ENCODE data around the gene VTI1A.

The VTI1A gene

DNA sequence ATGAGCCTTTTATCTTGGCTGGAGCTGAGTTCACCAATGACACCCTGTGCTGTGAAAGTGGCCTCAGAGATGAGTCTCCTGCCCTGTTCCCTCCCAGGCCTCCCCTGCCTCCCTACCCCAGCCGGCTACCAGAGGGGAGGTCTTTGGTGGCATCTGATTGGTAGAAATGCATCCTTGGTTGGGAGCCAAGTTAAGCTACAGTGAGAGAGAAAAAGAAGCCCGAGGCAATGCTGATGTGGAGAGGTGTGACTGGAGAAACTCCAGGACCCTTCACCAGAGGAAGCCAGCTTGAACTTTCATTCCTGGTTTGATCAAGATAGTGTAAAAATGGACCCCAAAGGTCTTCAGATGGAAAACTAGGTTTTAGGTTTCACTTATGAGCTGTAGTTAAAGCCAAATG, 311.9 kb downstream of the VTI1A start:
- DNase-seq: no peak

DNA sequence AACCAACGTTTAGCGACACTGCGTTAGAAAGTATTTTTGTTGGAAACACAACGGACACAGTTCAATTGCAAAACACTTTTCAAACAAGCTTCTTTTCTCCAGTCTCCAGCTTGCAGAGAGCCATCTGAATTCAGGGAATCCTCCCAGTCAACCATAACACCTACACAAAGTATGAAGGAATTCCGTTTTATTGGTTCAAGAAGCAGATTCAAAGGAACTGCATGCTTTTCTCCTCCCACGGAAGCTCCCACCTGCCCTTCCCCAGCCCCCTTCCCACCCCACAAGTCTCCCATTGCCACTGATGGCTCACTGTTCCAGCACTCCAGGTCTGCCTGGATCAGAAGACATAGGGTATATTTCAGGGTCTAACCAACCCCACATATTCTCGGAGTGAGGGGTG, 312.5 kb downstream of the VTI1A start:
- DNase-seq: no peak

DNA sequence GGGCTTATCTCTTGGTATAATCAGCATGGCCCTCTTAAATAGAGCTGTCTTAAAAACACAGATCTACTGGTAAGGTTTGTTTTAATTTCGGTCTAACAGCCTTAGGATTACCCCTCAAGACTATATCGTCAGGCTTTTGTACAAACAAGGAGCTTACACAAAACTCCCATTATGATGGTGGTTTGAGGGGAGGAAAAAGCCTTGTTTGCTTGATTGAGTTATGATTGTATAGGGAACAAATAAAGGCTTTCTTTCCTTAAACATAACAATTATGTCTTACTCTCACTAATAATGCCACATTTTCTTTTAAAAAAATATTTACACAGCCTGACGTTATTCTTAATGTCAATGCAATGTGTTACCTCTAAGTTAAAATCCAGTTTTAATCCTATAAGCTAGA, 314.2 kb downstream of the VTI1A start:
- no peak for DNase-seq

DNA sequence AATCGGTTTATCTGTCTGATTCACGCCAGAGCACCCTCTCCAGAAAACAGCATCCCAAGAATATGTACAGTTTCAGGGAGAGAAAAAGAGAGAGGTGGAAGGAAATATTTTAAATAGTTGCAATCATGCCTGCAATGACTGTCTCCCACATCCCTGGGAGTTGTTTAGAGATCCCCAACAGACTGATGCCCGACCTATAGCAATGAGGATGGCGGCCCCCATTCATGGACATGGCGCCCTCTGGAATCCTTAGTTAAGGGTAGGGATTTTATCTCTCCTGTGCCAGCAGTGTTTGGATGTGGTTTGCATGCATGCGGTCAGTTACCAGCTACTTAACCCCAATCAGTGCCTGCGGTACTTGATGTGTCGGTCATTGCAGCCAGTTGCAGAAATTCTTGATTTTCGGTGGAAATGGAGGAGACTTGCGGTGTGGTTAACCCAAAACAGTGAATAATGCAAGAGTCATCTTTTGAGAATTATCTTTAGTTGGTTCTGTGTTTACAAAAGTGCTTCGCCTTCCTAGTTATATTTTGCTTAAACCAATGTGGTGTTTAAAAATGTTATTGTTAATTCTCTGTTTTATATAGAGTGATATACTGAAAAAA, 317.0 kb downstream of the VTI1A start:
- no peak for DNase-seq

DNA sequence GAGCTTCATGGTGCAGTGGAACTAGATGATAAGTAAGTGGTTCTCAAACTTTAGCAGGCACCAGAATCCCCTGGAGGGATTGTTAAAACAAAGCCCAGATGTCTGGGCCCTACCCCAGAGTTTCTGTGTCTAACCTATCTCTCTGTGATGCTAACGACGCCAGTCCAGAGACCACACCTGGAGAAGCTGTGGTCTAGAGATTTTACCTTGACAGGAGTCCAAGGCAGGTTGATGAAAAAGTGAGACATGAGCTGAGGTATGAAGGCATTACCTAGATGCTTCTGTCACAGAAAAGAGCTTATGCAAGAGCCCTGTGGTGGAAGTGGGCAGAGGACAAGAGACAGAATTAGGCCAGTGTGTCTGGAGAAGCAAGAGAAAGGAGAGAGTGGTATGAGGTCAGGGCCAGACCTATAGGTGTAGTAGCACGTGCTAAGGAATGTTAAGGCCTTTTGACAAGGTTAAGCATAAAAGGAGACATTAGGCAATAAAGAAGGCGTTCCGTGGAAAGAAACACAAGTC, 318.8 kb downstream of the VTI1A start:
- no peak for DNase-seq

DNA sequence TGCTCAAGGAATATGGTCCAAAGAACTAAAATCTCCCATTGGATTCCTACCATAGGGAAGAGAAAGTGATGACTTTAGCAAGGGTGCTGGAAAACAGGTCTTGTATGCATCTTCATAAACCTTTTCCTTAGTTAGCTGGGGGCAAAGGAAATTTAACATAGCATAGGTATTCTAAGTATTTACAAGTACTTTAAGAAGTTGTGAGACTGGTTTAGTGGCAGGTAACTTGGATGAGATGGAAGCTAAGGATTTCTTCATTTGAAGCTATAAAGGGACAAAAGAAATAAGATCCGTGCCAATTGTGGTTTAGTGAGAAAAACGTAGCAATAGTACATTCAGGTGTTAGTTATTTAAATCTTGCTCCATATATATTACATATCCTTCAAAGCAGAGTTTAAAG, 319.6 kb downstream of the VTI1A start:
- DNase-seq: no peak

DNA sequence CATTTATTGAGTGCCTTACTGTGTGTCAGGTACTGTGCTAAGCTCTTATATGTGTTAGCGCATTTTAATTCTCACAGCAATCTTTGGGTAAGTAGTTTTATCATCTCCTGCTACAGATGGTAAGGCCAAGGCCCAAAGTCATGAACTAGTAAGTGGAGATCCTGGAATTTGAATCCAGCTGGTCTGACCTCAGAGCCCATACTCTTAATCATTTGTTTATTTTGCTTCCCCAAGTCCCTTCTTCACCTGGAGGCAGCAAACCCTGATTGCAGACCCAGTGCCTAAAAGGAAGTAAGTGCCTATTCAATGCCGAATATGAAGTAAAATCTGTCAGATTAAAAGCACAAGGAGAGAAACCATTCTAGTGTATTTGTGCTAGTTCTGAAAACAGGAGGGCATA, 320.1 kb downstream of the VTI1A start:
- DNase-seq: no peak

DNA sequence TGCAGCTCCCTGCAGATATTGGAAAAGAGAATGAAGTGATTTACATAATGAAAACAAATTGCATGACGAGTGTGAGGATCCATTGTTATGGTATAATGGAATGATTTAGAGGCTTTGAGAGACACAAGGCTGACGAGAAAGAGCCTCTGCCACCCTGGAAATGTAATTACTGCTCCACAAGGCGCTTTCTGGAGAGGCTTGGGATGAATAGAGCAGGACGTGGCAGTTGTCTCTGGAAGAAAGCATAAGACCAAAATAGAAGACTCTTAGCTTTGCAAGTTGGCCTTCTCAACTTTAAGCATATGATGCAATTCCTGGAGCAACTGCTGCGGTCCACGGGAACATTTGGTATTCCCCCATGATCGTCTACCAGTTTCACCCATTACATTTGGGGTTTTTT, 321.1 kb downstream of the VTI1A start:
- DNase-seq: no peak

DNA sequence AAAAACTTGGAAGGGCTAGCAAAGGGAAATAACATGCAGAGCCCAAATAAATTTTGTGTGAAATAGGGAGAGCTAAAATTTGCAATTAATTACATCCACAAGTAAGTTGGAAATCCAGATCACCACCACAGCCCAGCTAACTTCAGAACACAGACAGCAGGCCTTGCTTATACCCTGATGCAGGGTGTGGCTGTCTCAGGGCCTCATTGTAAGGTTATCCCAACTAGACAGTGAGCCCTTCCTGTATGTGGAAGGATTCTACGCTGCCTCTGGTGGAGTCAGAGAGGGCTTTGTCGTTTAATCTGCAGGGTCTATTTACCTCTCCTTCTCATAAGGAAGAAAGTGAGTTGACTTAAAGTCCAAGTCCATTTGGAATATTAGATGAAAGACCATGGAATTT, 322.1 kb downstream of the VTI1A start:
- DNase-seq: no peak

DNA sequence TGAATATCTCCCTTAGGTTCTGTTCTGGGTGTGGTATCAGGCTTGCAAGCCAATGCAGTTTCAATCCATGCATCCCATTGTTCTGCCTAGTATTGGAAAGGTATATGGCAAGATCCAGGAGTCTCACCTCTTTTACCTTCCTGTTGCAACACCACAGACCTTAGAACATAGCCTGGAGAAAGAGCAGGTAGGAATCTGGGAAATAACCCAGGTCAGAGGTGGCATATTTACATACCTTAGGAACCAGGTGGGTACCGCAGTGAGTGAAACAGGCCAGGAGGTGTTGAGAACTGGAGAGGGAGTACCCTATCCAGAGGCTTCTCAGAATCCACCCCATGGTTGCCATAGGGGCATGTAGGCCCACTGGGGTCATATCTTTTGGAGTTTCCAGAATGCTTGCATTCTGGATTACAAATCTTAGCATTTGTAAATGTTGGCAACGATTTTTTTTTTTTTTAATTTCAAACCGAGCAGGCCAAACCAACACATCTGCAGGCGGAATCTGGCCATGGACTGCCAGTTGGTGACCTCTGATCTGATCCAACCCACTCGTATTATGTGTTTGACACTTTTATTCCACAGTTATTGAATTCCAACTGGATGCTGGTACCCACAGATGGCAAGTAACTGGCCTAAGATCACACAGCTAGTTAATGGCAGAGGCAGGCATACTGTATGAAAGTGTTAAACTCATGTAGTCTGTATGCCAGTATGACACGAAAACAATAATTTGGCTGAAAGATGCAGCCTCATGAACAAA, 322.8 kb downstream of the VTI1A start:
- no peak for DNase-seq

DNA sequence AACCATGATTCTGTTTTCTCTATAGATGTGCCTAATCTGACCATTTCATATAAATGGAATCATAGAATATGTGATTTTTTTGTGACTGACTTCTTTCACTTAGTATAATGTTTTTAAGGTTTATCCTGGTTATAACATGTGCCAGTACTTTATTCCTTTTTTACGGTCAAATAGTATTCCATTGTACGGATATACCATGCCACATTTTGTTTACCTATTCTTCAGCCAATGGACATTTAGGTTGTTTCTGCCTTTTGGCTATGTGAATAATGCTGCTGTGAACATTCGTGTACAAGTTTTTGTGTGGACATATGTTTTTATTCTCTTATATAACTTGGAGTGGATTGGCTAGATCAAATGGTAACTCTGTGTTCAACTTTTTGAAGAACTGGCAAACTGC, 324.7 kb downstream of the VTI1A start:
- no peak for DNase-seq

DNA sequence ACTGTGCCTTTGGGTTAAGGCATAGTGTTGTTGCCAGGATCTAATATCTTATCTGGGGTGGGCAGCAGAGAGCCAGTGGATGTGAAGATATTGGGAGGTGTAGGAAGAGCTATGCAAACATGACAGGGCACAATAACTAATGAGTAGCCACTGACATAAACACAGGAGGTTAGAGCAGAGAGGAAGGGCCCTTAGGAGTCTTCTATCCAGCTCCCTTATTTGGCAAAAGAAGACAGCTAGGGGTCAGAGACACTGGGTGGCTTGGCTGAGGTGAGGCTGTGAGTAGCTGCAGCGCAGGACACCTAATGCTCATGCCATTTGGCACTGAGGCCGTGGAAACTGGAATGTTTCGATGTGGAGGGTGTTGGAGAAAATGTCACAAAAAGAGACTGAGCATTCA, 326.8 kb downstream of the VTI1A start:
- no peak for DNase-seq

DNA sequence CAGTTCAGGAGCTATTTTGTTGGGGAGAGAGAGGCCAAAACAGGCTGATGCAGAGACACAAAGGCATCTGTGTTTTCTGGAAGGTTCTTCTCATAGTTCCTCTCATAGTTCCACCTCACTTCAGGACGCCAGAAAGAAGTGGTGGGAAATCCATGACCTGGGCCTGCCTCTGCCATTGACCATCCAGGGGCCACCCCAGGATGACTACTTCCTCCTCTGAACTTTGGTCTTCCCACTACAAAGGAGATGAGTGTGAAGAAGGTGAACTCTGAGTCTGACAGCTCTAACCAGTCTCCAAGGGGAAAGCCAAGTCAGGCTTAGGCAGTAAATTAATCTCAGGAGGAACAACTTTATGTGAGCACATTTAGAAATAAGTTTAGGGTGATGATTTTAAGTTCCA, 327.2 kb downstream of the VTI1A start:
- no peak for DNase-seq

DNA sequence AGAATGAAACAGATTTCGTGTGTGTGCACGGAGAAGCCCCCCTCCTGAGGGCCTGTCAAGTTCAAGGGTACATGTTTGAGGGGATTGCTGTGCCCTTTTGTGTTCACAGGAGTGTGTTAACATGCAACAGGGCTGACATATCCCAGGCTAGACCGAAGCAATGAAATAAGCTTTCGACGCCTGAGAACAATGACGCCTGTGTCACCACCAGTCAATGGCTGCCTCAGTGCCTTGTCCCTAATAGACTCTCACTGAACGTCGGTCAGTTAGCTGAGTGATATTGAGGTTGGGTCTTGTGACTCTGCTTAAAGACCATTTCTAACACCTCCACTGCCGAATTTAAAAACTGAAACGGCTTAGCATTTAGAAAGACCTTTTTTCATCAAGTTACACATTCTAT, 327.8 kb downstream of the VTI1A start:
- no peak for DNase-seq

DNA sequence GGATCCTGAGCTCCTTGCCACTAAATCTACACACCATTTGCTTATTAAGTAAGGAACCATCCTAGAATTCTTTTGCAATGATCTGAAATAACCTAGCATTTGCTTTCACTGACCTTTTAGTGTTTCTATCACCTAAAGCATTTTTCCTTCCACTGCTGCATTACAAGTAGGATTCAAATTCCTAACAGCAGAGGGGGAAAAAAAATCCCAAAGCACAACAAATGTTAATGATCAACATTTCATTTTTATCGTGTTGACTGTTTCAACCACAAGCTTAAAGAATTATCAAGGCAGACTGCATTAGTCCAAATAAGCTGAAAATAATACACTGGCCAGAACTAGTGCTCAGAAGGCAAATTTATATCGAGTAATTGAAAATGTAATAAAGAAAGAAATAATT, 328.4 kb downstream of the VTI1A start:
- no peak for DNase-seq

DNA sequence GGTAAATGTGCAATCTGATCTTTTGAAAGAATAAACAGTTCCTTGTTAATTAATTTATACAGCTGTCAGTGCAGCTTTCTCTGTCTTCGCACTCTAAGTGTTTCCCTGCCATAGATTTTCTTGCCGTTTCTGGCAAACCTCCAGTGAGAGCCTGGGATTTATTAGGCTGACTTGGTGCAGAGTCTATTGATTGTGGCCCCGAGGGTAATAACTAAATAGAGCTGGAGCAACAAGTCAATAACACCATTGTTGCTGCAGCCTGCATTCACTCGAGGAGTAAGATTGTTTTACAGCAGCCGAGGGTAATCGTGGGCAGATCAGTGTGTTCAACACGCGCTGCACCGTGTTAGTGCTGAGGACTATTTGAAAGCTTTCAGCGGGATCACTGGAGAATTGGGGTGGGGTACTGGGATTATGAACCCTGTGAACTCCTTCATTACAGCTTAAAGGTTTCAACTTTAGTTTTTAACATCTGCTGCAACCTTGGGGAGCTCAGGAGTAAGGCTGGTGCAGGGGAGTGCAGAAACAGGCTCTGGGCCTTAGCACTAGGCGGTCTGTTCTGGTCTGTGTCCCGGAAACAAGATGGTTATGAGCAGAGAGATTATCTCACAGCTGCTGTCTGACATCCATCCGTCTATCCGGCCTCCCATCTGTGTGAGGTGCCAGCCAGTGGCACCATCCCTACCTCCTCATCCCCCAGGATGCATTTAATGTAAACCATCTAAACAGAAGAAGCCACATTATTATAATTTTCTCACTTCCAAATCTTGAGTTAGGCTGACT, 329.1 kb downstream of the VTI1A start:
- DNase-seq: peak; percentile 47

DNA sequence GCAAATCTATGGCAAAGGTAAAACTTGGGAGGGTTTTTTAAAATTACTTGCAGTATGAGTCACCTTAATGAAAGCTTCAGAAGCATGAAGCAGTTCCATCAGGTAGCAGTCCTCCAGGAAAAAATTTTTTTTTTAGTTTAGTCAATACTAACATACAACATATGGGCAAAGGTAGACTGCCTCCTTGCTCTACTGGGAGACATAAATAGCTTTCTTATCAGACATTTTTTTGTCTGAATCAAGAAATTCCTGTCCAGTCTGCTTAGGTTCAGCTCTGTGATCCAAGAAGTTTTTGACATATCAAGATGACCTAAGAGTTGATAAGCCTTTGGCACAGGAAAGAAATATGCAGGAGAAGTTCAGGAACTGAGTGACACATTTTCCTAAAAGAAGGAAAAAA, 331.6 kb downstream of the VTI1A start:
- no peak for DNase-seq

DNA sequence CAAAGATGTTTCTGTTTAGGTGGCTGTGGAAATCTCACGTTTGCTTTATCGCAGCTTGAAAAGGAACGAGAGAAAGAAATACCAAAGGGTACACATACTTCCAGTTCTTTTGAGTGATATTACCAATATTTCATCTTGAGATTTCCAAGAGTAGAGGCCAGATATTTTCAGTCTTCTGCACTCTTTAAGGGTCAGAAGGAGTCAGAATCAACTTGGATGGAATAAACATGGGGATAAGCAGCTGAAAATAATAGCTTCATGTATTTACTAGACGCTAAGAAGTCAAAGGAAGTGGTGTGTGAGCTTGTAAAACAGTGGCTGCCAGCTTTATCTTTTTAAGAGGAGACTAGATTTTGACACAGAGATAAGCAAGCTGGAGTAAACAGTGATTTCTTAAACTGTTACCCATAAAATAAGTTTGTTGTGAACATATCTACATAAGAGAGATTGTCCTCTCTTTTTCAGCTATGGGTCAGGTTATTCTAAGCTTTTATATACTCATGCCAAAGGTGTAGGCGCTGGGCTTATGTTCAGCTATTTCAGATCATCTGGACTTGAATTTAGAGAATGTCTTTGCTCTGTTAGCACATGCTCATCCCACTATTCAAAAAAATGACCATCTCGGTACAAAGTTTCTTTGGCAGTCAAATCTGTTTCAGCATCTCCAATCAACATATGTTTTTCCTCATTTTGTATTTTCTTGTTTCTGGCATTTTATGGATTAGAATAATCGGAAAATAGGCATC, 332.2 kb downstream of the VTI1A start:
- DNase-seq: no peak

DNA sequence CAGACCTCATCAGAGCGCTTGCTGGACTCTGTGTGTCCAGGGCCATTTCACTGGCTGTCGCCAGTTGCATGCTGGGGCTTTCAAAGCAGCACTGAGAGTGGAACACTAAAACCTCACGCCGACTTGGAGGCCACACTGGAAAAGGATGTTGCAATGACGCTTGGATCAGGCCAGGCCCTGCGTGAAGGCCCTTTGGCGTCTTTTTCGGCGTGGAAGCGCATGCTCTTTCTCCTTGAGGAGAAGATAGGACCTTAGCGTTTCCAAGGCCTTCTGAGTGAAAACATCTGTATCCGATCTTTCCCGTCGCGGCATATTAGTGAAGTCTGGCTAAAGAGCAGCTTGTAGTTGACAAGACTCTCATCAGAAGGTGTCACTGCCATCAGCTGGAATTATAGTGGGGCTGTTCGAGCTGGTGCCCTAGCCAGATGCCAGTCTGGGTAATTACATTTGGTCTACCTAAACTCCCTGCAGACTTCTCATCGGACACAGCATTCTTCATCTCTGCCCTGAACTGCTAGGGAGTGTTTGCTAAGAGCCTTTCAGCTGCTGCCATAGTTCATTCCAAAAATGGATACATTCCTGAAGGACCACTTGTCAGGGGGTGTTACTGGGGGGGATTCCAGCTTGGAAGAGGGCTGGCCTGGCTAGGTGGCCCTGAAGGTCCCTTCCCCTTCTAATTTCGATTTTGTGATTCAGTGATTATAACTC, 335.3 kb downstream of the VTI1A start:
- no peak for DNase-seq

DNA sequence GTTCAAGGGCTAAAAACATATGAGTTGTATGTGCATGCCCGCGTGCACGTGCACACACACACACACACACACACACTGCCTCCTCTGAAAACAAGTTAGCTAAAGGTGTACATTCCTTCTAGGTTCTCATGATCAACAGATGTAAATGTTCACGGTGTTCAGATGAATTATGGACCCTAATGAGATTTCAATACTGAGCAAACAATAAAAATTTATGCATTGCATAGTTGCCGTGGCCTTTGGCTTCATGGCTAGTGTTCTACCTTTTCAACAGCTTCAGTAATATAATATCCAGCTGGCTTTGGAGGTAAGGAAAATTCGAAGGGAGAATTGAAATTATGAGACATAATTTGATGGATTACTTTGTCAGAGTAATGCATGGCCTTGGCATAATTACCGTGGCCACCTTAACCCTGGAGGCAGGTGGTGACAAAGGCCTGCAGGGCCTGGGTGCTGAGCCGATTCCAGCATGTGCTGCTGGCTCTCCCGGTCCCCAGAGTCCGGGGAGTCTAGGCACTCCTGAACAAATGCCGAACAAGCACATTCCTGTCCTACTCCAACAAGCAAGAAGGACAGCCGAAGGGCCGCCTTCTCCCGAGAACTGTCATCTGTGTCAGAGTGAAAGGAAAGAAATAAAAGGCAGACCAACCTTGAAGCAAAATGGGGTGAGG, 336.5 kb downstream of the VTI1A start:
- DNase-seq: peak; percentile 36

DNA sequence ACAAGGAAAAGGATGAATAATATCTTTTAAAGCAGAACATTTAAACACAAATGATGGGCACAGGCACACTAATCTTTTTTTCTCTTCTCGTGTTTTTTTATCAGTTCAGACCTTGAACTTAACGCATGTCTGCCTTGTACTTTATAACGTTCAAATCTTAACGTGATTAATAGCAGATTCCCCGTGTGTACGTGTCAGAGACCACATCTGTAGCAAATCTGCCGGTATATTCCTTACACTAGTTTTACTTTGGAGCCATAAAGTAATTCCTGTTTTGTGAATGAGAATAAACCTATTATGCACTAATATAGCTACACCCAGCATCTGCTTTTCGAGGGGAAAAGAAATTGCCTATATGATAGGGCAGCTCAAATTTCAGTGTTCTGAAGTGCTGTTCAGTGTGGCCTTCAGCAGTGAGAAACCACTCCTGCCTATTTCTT, 337.0 kb downstream of the VTI1A start:
- no peak for DNase-seq

Data from right kidney (tissue), 1 donor.